GM13976 (cell line): ENCODE results near the gene ZBTB22.
"Not testable (repeated sequence)": the region's sequence is repeated elsewhere in the genome, so short reads cannot be mapped to it uniquely, and the experiment has no call there.

Experiments used
- DNase-seq: peaks from one replicate; pipeline ENCODE4 v3.0.0; 2012; ENCODE audit warnings: low spot score
- CTCF ChIP-seq: IDR thresholded peaks from 2 replicates; pipeline ENCODE4 v1.5.1; 2012; ENCODE audit warnings: borderline replicate concordance, mild to moderate bottlenecking; ENCODE audit not compliant: insufficient read depth; ENCODE audit errors: extremely low read depth, missing control alignments, control extremely low read depth
- in situ Hi-C: fragments of 300-500 bp; cut with MboI; formaldehyde crosslinking; loops from one replicate; pipeline ENCODE4 v1.12.0; 2022; ENCODE audit warnings: low sequenced_read_pairs, mixed read lengths, inconsistent platforms; ENCODE audit not compliant: unreplicated experiment

ZBTB22 gene

GRCh38 chr6:33276864-33277662 lies 40.5 kb downstream of the ZBTB22 start, which contains the start of gene B3GALT4:
Gene B3GALT4 (plus strand): TSS chr6:33277123. CDS start chr6:33277420, 297 bp downstream.
- peak; percentile 66 for TF ChIP-seq CTCF
- DNase-seq = peak; percentile 89
- in situ Hi-C loops = no loop called here

GRCh38 chr6:33276581-33276863 lies 41.0 kb downstream of the ZBTB22 start:
- in situ Hi-C loops = no loop called here
- no peak for DNase-seq
- TF ChIP-seq CTCF = no peak

- DNase-seq, in situ Hi-C loops: not testable (repeated sequence)
Measured at GRCh38 chr6:33275795-33276580, 41.6 kb downstream of the ZBTB22 start.

- in situ Hi-C loops = no loop called here
- no peak for TF ChIP-seq CTCF
- DNase-seq = no peak
Measured at GRCh38 chr6:33273924-33274902, 43.3 kb downstream of the ZBTB22 start.

- no peak for DNase-seq
- in situ Hi-C loops = no loop called here
- TF ChIP-seq CTCF = no peak
Measured at GRCh38 chr6:33273129-33273923, 44.2 kb downstream of the ZBTB22 start.

GRCh38 chr6:33272275-33273128 lies 45.0 kb downstream of the ZBTB22 start:
- no peak for TF ChIP-seq CTCF
- in situ Hi-C loops = no loop called here
- DNase-seq = no peak
